K562 (cell line): ENCODE results near the gene CKAP5. TPM values are rescaled to one million over a fixed set of nuclear protein-coding genes. Genes with fewer than 3 reads are reported as not detected.

Source experiments
- CEBPG ChIP-seq, 3 experiments: fragments of 200-800 bp in 1 of 3; sonication (Bioruptor generic) in 1 of 3; sonication (generic) in 1 of 3; formaldehyde crosslinking in 1 of 3; IDR thresholded peaks in 2 of 3; conservative IDR thresholded peaks in 1 of 3; 2 replicates each; pipeline versions ENCODE4 v1.6.1 to v1.8.0; 2016 to 2022; ENCODE audit warnings: missing compliant biosample characterization in 2 of 3, missing genetic modification characterization in 2 of 3, mild to moderate bottlenecking in 1 of 3, missing genetic modification reagents in 1 of 3
- HDGF ChIP-seq: fragments of 450-650 bp; IDR thresholded peaks from 2 replicates; pipeline ENCODE4 v1.6.1; 2016
- ILF3 ChIP-seq: fragments of 450-650 bp; IDR thresholded peaks from 2 replicates; pipeline ENCODE4 v1.6.1; 2018; ENCODE audit warnings: antibody characterized with exemption, mild to moderate bottlenecking, moderate library complexity, borderline replicate concordance
- JUND ChIP-seq, 2 experiments: IDR thresholded peaks; 2 replicates in 1 of 2; 3 replicates in 1 of 2; pipeline ENCODE4 v1.6.1; 2011; ENCODE audit warnings: borderline replicate concordance in 2 of 2, low read depth in 2 of 2, low read length in 2 of 2, improper control_type of control experiment in 1 of 2, missing biosample characterization in 1 of 2, missing genetic modification characterization in 1 of 2, missing genetic modification reagents in 1 of 2
- MLLT1 ChIP-seq, 2 experiments: fragments of 450-650 bp; IDR thresholded peaks; 2 replicates each; pipeline ENCODE4 v1.6.1; 2016
- MTA2 ChIP-seq: fragments of 450-650 bp; IDR thresholded peaks from 2 replicates; pipeline ENCODE4 v1.6.1; 2016; ENCODE audit warnings: low read depth
- SMARCB1 ChIP-seq: IDR thresholded peaks from 2 replicates; pipeline ENCODE4 v1.6.1; 2011; ENCODE audit warnings: improper control_type of control experiment, low read depth; ENCODE audit not compliant: insufficient read length
- TEAD1 ChIP-seq, 2 experiments: fragments of 450-650 bp in 1 of 2; sonication (generic) in 1 of 2; formaldehyde crosslinking; IDR thresholded peaks; 2 replicates each; pipeline versions ENCODE4 v1.4.0 to v1.8.0; 2020 to 2022; ENCODE audit warnings: mild to moderate bottlenecking in 2 of 2, missing genetic modification reagents in 1 of 2
- ZBTB8A ChIP-seq: fragments of 450-650 bp; IDR thresholded peaks from 2 replicates; pipeline ENCODE4 v1.6.1; 2018; ENCODE audit warnings: mild to moderate bottlenecking, moderate library complexity; ENCODE audit not compliant: partially characterized antibody
- ZNF324 ChIP-seq: fragments of 250-450 bp; sonication (Bioruptor Pico); IDR thresholded peaks from 2 replicates; pipeline ENCODE4 v1.4.0; 2020; ENCODE audit warnings: mild to moderate bottlenecking
- polyA plus RNA-seq, 8 experiments: library from polyadenylated mRNA; depleted of rRNA in 4 of 8; stranded (reverse) in 5 of 8; unstranded in 3 of 8; fragments of >200 nt; fragmentation: Nextera tagmentation in 2 of 8; fragmentation: Illumina TruSeq in 1 of 8; extraction: Ambion mirVana in 2 of 8; extraction: Trizol in 1 of 8; gene quantifications; 2 replicates each; pipeline versions ENCODE4 v1.2.1 to v1.2.3, GENCODE V29; 2011 to 2014; ENCODE audit warnings: inconsistent platforms in 1 of 8, missing spikeins in 1 of 8
- total RNA-seq, 7 experiments: library from RNA; depleted of rRNA in 6 of 7; stranded (reverse); fragments of >200 nt in 6 of 7; fragmentation: Illumina TruSeq in 2 of 7; extraction: Trizol in 2 of 7; gene quantifications; 2 replicates each; pipeline versions ENCODE4 v1.2.1 to v1.2.3, GENCODE V29; 2011 to 2021; ENCODE audit warnings: low replicate concordance in 1 of 7
- TF ChIP-seq, protein P1 (sequence below): fragments of 450-650 bp; formaldehyde crosslinking; IDR thresholded peaks from 2 replicates; pipeline ENCODE4 v1.4.0; 2020; ENCODE audit warnings: mild to moderate bottlenecking, moderate library complexity
- TF ChIP-seq, protein P2 (sequence below), 2 experiments: fragments of 450-650 bp in 1 of 2; sonication (generic) in 1 of 2; formaldehyde crosslinking in 1 of 2; IDR thresholded peaks in 1 of 2; conservative IDR thresholded peaks in 1 of 2; 2 replicates each; pipeline versions ENCODE4 v1.6.1 to v1.8.1; 2016 to 2023; ENCODE audit warnings: mild to moderate bottlenecking in 2 of 2, moderate library complexity in 2 of 2, inconsistent platforms in 1 of 2, missing genetic modification reagents in 1 of 2
- TF ChIP-seq, protein P3 (sequence below): IDR thresholded peaks from 2 replicates; pipeline ENCODE4 v1.6.1; 2012; ENCODE audit warnings: low read depth, low read length, improper control_type of control experiment, borderline replicate concordance
- TF ChIP-seq, protein P4 (sequence below), 2 experiments: fragments of 200-800 bp in 1 of 2; sonication (Bioruptor generic) in 1 of 2; sonication (generic) in 1 of 2; formaldehyde crosslinking in 1 of 2; IDR thresholded peaks in 1 of 2; conservative IDR thresholded peaks in 1 of 2; 2 replicates each; pipeline versions ENCODE4 v1.5.0 to v1.6.1; 2016 to 2020; ENCODE audit warnings: missing compliant biosample characterization in 1 of 2, missing genetic modification characterization in 1 of 2, missing genetic modification reagents in 1 of 2

Gene CKAP5
- total and polyA plus RNA-seq, 9 of the 15 experiments (the other 6 are each of a cell fraction or from before 2014, with no cell fraction given) = 60.1 to 239 (median 139) TPM

GRCh38 chr11:46832511-46833214, 13.4 kb downstream of the CKAP5 start (continued):
- TF ChIP-seq MLLT1 (IDR thresholded peaks at IDR 0.05) (no peak), JUND (IDR thresholded peaks at IDR 0.05; ENCODE audit: borderline replicate concordance, low read depth, low read length) (peak; percentile 60; the same call in 1 of the 2 replicates), JUND (tag; IDR thresholded peaks at IDR 0.05; ENCODE audit: borderline replicate concordance, low read depth, low read length) (no peak), ZNF324 (CRISPR knock-in tag) (no peak), SMARCB1 (no peak), HDGF (no peak; the same call in 1 of the 2 replicates), ILF3 (no peak), ZBTB8A (no peak), TEAD1 (CRISPR knock-in tag; IDR thresholded peaks at IDR 0.05) (peak; percentile 42 to 85; a peak in 2 of 4 replicates), CEBPG (CRISPR knock-in tag; IDR thresholded peaks at IDR 0.05) (no peak), CEBPG (tag; conservative IDR thresholded peaks at IDR 0.05 in 1 of 2, IDR thresholded peaks at IDR 0.05 in 1 of 2) (0 out of 4 replicates have a peak, but pooled peaks of 1 of the 2 experiments have one; percentile 28), MTA2 (peak; percentile 58)
- TF ChIP-seq, protein P1, sequence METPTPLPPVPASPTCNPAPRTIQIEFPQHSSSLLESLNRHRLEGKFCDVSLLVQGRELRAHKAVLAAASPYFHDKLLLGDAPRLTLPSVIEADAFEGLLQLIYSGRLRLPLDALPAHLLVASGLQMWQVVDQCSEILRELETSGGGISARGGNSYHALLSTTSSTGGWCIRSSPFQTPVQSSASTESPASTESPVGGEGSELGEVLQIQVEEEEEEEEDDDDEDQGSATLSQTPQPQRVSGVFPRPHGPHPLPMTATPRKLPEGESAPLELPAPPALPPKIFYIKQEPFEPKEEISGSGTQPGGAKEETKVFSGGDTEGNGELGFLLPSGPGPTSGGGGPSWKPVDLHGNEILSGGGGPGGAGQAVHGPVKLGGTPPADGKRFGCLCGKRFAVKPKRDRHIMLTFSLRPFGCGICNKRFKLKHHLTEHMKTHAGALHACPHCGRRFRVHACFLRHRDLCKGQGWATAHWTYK (CRISPR knock-in tag) = peak; percentile 85
- TF ChIP-seq, protein P2, sequence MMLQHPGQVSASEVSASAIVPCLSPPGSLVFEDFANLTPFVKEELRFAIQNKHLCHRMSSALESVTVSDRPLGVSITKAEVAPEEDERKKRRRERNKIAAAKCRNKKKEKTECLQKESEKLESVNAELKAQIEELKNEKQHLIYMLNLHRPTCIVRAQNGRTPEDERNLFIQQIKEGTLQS (IDR thresholded peaks at IDR 0.05) = 0 out of 2 replicates have a peak, but pooled peaks have one; percentile 25
- TF ChIP-seq, protein P2 (CRISPR knock-in tag; conservative IDR thresholded peaks at IDR 0.05) = no peak
- TF ChIP-seq, protein P3, sequence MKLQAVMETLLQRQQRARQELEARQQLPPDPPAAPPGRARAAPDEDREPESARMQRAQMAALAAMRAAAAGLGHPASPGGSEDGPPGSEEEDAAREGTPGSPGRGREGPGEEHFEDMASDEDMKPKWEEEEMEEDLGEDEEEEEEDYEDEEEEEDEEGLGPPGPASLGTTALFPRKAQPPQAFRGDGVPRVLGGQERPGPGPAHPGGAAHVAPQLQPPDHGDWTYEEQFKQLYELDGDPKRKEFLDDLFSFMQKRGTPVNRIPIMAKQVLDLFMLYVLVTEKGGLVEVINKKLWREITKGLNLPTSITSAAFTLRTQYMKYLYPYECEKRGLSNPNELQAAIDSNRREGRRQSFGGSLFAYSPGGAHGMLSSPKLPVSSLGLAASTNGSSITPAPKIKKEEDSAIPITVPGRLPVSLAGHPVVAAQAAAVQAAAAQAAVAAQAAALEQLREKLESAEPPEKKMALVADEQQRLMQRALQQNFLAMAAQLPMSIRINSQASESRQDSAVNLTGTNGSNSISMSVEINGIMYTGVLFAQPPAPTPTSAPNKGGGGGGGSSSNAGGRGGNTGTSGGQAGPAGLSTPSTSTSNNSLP = 0 out of 2 replicates have a peak, but pooled peaks have one; percentile 43
- TF ChIP-seq, protein P4, sequence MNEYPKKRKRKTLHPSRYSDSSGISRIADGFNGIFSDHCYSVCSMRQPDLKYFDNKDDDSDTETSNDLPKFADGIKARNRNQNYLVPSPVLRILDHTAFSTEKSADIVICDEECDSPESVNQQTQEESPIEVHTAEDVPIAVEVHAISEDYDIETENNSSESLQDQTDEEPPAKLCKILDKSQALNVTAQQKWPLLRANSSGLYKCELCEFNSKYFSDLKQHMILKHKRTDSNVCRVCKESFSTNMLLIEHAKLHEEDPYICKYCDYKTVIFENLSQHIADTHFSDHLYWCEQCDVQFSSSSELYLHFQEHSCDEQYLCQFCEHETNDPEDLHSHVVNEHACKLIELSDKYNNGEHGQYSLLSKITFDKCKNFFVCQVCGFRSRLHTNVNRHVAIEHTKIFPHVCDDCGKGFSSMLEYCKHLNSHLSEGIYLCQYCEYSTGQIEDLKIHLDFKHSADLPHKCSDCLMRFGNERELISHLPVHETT (CRISPR knock-in tag; conservative IDR thresholded peaks at IDR 0.05 in 1 of 2, IDR thresholded peaks at IDR 0.05 in 1 of 2) = peak in 1 of 2 experiments; percentile 61; a peak in 1 of 4 replicates
